ENCODE data around the gene RTN4RL1. TPM values are rescaled to one million over a fixed set of nuclear protein-coding genes. Genes with fewer than 3 reads are reported as not detected.

RTN4RL1 gene
- total RNA-seq, 1 experiment from 2014 or later = 0.22 TPM

GRCh38 chr17:1897105-1897656 is 128.0 kb downstream of the RTN4RL1 start:
- H4K20me1 ChIP-seq (ENCODE audit: control insufficient read depth, insufficient read depth, insufficient read length) = no peaks in the 10 kb centered on the region
- Mint-ChIP-seq H3K27me3 (ENCODE audit: low read depth) (peaks cover 3% of the 10 kb centered on the region), H3K27ac (no peak overlapping the region), H3K36me3 (ENCODE audit: insufficient read depth in 1 of 3, low read depth in 3 of 3) (peaks cover 25 to 68% (median 59%) of the 10 kb centered on the region in 3 experiments), H3K4me1 (no peaks in the 10 kb centered on the region), H3K9me3 (no peaks in the 10 kb centered on the region), H3K4me3 (no peak overlapping the region)
- H3K4ac ChIP-seq (ENCODE audit: low read depth, low read length) = no peak overlapping the region
- no peak overlapping the region for H2BK20ac ChIP-seq (ENCODE audit: low read depth, low read length, poor library complexity, severe bottlenecking)
- no peaks in the 10 kb centered on the region for H3K4me1 ChIP-seq (ENCODE audit: insufficient read depth, low read length)
- H3K23me2 ChIP-seq (ENCODE audit: insufficient read length, low read depth, low read length, poor library complexity, severe bottlenecking) = no peaks in the 10 kb centered on the region
- no peaks in the 10 kb centered on the region for H3K27me3 ChIP-seq (ENCODE audit: insufficient read depth, low read length)
- H3K56ac ChIP-seq (ENCODE audit: insufficient read length, low read depth, low read length) = no peak overlapping the region
- H2BK12ac ChIP-seq (ENCODE audit: insufficient read length, low read depth, low read length) = no peak overlapping the region
- H3K9ac ChIP-seq (ENCODE audit: extremely low read depth, insufficient read length, low read length) = no peak overlapping the region
- H4K8ac ChIP-seq (replicated peaks; ENCODE audit: insufficient read length, low read depth, low read length) = no peak overlapping the region
- no peak overlapping the region for H4K91ac ChIP-seq (ENCODE audit: insufficient read length, low read depth, low read length)
- no peak overlapping the region for H2BK120ac ChIP-seq (ENCODE audit: low read depth, low read length, poor library complexity, severe bottlenecking)
- no peak overlapping the region for H2AFZ ChIP-seq (ENCODE audit: low read length)
- H3K9me3 ChIP-seq (ENCODE audit: control insufficient read depth, low read depth, low read length) = no peaks in the 10 kb centered on the region
- no peak overlapping the region for H3K27ac ChIP-seq (ENCODE audit: insufficient read length, low read depth, low read length)
- H3K14ac ChIP-seq (ENCODE audit: insufficient read depth, low read length) = no peak overlapping the region
- no peak overlapping the region for H3K23ac ChIP-seq (ENCODE audit: insufficient read length, low read depth, low read length)
- H2AK5ac ChIP-seq (ENCODE audit: insufficient read length, low read length) = no peak overlapping the region
- no peak for DNase-seq
- H3K79me1 ChIP-seq (ENCODE audit: insufficient read depth, low read depth, low read length, poor library complexity, severe bottlenecking) = no peaks in the 10 kb centered on the region
- no peak for TF ChIP-seq CTCF (conservative IDR thresholded peaks at IDR 0.05)
- H3K79me2 ChIP-seq (ENCODE audit: insufficient read depth, low read length) = no peaks in the 10 kb centered on the region
- WGBS (ENCODE audit: extremely low coverage, insufficient read length, low lambda C conversion rate) = no CpG with 5 or more reads among the region's 18 CpGs
- H4K5ac ChIP-seq (ENCODE audit: insufficient read length, low read depth, low read length) = no peak overlapping the region
- H3K4me2 ChIP-seq (ENCODE audit: insufficient read depth, insufficient read length, low read length) = no peak overlapping the region
- no peak overlapping the region for H3K18ac ChIP-seq (ENCODE audit: insufficient read length, low read depth, low read length)
- no peak overlapping the region for H2BK5ac ChIP-seq (ENCODE audit: insufficient read length, low read length)
- no peak overlapping the region for H2BK15ac ChIP-seq (ENCODE audit: low read depth, low read length)
- no peak overlapping the region for H3T11ph ChIP-seq (ENCODE audit: low read length)

Data from H9 (cell line).